ENCODE data around the gene PLXNC1. TPM values are rescaled to one million over a fixed set of nuclear protein-coding genes. Genes with fewer than 3 reads are reported as not detected.

Gene PLXNC1
- total and polyA plus RNA-seq, 4 donors = 0.71 to 12.0 (median 3.3) TPM

GRCh38 chr12:94114166-94114565, 34.2 kb upstream of the PLXNC1 start:
- Histone ChIP-seq H3K27ac (ENCODE audit: low read depth in 1 of 2, low read length in 2 of 2) (no peak overlapping the region), H3K9me3 (ENCODE audit: control insufficient read depth in 4 of 4, low read length in 3 of 4) (no peaks in the 10 kb centered on the region), H3K4me1 (ENCODE audit: control insufficient read depth in 4 of 4, insufficient read depth in 4 of 4, low read length in 3 of 4) (no peaks in the 10 kb centered on the region), H3K36me3 (ENCODE audit: control insufficient read depth in 4 of 4, insufficient read depth in 3 of 4, low read depth in 1 of 4, low read length in 3 of 4) (no peaks in the 10 kb centered on the region), H3K4me3 (ENCODE audit: low read depth in 1 of 3, low read length in 3 of 3) (no peak overlapping the region), H3K9ac (ENCODE audit: low read depth in 1 of 2, low read length in 2 of 2) (no peak overlapping the region), H3K27me3 (ENCODE audit: control insufficient read depth in 4 of 4, insufficient read depth in 4 of 4, low read length in 3 of 4) (no peaks in the 10 kb centered on the region)
- WGBS = 91% methylated on average over 4 of the region's 4 CpGs
- DNase-seq (ENCODE audit: low spot score) = no peak
- TF ChIP-seq MAX (IDR thresholded peaks at IDR 0.05) (no peak), GABPA (IDR thresholded peaks at IDR 0.05 in 1 of 2, conservative IDR thresholded peaks at IDR 0.05 in 1 of 2) (no peak), REST (IDR thresholded peaks at IDR 0.05) (no peak), TAF1 (conservative IDR thresholded peaks at IDR 0.05) (no peak), ZBTB33 (IDR thresholded peaks at IDR 0.05) (no peak), HNF4A (conservative IDR thresholded peaks at IDR 0.05) (no peak), SP1 (IDR thresholded peaks at IDR 0.05) (no peak), CTCF (IDR thresholded peaks at IDR 0.05; ENCODE audit: low read depth, low read length, missing input control) (no peak), FOXA1 (IDR thresholded peaks at IDR 0.05) (no peak), JUND (IDR thresholded peaks at IDR 0.05) (no peak), YY1 (IDR thresholded peaks at IDR 0.05) (no peak), FOXA2 (IDR thresholded peaks at IDR 0.05) (no peak), NR2F2 (IDR thresholded peaks at IDR 0.05) (no peak), ATF3 (IDR thresholded peaks at IDR 0.05) (no peak)

GRCh38 chr12:94116191-94116590, 32.2 kb upstream of the PLXNC1 start:
- WGBS = 96% methylated on average over 2 of the region's 2 CpGs
- no peak for DNase-seq (ENCODE audit: low spot score)
- Histone ChIP-seq H3K36me3 (ENCODE audit: control insufficient read depth in 4 of 4, insufficient read depth in 3 of 4, low read depth in 1 of 4, low read length in 3 of 4) (no peaks in the 10 kb centered on the region), H3K4me1 (ENCODE audit: control insufficient read depth in 4 of 4, insufficient read depth in 4 of 4, low read length in 3 of 4) (no peaks in the 10 kb centered on the region), H3K9me3 (ENCODE audit: control insufficient read depth in 4 of 4, low read length in 3 of 4) (no peaks in the 10 kb centered on the region), H3K27ac (ENCODE audit: low read depth in 1 of 2, low read length in 2 of 2) (no peak overlapping the region), H3K9ac (ENCODE audit: low read depth in 1 of 2, low read length in 2 of 2) (no peak overlapping the region), H3K4me3 (ENCODE audit: low read depth in 1 of 3, low read length in 3 of 3) (no peak overlapping the region), H3K27me3 (ENCODE audit: control insufficient read depth in 4 of 4, insufficient read depth in 4 of 4, low read length in 3 of 4) (no peaks in the 10 kb centered on the region)
- TF ChIP-seq TAF1 (conservative IDR thresholded peaks at IDR 0.05) (no peak), EGR1 (IDR thresholded peaks at IDR 0.05; ENCODE audit: low read depth in 2 of 2) (no peak), MAX (IDR thresholded peaks at IDR 0.05) (no peak), YY1 (IDR thresholded peaks at IDR 0.05) (no peak), HNF4G (IDR thresholded peaks at IDR 0.05) (no peak), FOXA2 (IDR thresholded peaks at IDR 0.05) (no peak), HNF4A (conservative IDR thresholded peaks at IDR 0.05) (no peak), GABPA (IDR thresholded peaks at IDR 0.05 in 1 of 2, conservative IDR thresholded peaks at IDR 0.05 in 1 of 2) (no peak), CTCF (IDR thresholded peaks at IDR 0.05; ENCODE audit: low read depth, low read length, missing input control) (no peak), NR2F2 (IDR thresholded peaks at IDR 0.05) (no peak), JUND (IDR thresholded peaks at IDR 0.05) (no peak), SP1 (IDR thresholded peaks at IDR 0.05) (no peak), RXRA (IDR thresholded peaks at IDR 0.05) (no peak), REST (IDR thresholded peaks at IDR 0.05) (no peak), FOXA1 (IDR thresholded peaks at IDR 0.05) (no peak)
